Dendritic cell treated with granulocyte-macrophage colony-stimulating factor and Interleukin-4, amounts not matched to agents 40 ng/mL and 50 ng/mL, for 4 days (primary cell): ENCODE measurements around the gene TMEM121.
"Not testable (repeated sequence)": the region's sequence is repeated elsewhere in the genome, so short reads cannot be mapped to it uniquely, and the experiment has no call there.

Experiments used
- H3K27ac Mint-ChIP-seq: one replicate; pipeline ENCODE4 v1.8.0; 2022; ENCODE audit warnings: mild to moderate bottlenecking, mixed read lengths
- H3K27me3 Mint-ChIP-seq: one replicate; pipeline ENCODE4 v1.8.0; 2022; ENCODE audit warnings: mild to moderate bottlenecking, mixed read lengths
- H3K36me3 Mint-ChIP-seq: one replicate; pipeline ENCODE4 v1.8.0; 2022; ENCODE audit warnings: low read depth, mixed read lengths
- H3K4me1 Mint-ChIP-seq: one replicate; pipeline ENCODE4 v1.8.0; 2022; ENCODE audit warnings: low read depth, mixed read lengths
- H3K4me3 Mint-ChIP-seq: one replicate; pipeline ENCODE4 v1.8.0; 2022; ENCODE audit warnings: mild to moderate bottlenecking, moderate library complexity, mixed read lengths
- H3K9me3 Mint-ChIP-seq: one replicate; pipeline ENCODE4 v1.8.0; 2022; ENCODE audit warnings: mixed read lengths
- intact Hi-C: fragments of 100-400 bp; cut with micrococcal nuclease; formaldehyde crosslinking; loops from one replicate; pipeline ENCODE4 v1.15.0; 2022

TMEM121 gene

DNA sequence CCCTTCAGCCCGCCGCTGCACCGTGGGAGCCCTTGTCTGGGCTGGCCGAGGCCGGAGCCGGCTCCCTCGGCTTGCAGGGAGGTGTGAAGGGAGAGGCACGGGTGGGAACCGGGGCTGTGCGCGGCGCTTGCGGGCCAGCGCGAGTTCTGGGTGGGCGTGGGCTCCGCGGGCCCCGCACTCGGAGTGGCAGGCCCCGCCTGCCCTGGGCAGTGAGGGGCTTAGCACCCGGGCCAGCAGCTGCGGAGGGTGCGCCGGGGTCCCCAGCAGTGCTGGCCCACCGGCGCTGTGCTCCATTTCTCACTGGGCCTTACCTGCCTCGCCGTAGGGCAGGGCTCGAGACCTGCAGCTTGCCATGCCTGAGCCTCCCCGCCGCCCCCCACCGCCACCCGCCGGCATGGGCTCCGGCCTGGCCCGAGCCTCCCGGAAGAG, 21.4 kb downstream of the TMEM121 start:
- Mint-ChIP-seq H3K36me3 (no peaks in the 10 kb centered on the region), H3K4me3 (no peak overlapping the region), H3K27ac (no peak overlapping the region), H3K27me3 (peaks cover 4% of the 10 kb centered on the region), H3K4me1 (no peaks in the 10 kb centered on the region), H3K9me3 (no peaks in the 10 kb centered on the region)
- intact Hi-C loops = no loop called here

DNA sequence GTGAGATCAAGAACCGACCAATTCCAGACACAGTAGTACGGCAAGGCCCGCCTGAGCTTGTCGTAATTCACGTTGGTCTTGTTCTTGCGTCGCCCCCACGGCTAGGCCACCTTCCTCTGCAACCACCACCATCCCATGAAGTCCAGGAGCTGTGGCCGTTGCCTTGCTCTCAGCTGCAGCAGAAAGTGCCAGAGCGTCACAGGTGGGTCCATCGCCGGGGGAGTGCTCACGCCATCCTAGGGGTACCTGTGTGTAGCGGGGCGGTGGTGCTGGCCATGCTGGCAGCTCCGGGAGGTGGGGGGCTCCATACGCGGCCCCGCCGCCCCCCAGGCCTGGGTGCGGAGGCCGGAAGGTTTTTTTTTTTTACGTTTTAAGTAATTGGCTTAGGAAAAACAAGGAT, 23.1 kb downstream of the TMEM121 start:
- Mint-ChIP-seq H3K9me3 (no peaks in the 10 kb centered on the region), H3K27me3 (no peaks in the 10 kb centered on the region), H3K36me3 (no peaks in the 10 kb centered on the region), H3K4me3 (no peak overlapping the region), H3K27ac (no peak overlapping the region), H3K4me1 (no peaks in the 10 kb centered on the region)
- intact Hi-C loops = no loop called here

GRCh38 chr14:105554022-105554421, 27.6 kb downstream of the TMEM121 start:
- H3K27ac Mint-ChIP-seq = no peak overlapping the region
- peaks cover 8% of the 10 kb centered on the region for H3K27me3 Mint-ChIP-seq
- H3K9me3 Mint-ChIP-seq = no peaks in the 10 kb centered on the region
- no peaks in the 10 kb centered on the region for H3K4me1 Mint-ChIP-seq
- no peak overlapping the region for H3K4me3 Mint-ChIP-seq
- no peaks in the 10 kb centered on the region for H3K36me3 Mint-ChIP-seq
- intact Hi-C loops = no loop called here

GRCh38 chr14:105554523-105554922, 28.1 kb downstream of the TMEM121 start:
- Mint-ChIP-seq H3K27me3 (peaks cover 8% of the 10 kb centered on the region), H3K27ac (no peak overlapping the region), H3K9me3 (no peaks in the 10 kb centered on the region), H3K4me1 (no peaks in the 10 kb centered on the region), H3K4me3 (no peak overlapping the region), H3K36me3 (no peaks in the 10 kb centered on the region)
- intact Hi-C loops = no loop called here

DNA sequence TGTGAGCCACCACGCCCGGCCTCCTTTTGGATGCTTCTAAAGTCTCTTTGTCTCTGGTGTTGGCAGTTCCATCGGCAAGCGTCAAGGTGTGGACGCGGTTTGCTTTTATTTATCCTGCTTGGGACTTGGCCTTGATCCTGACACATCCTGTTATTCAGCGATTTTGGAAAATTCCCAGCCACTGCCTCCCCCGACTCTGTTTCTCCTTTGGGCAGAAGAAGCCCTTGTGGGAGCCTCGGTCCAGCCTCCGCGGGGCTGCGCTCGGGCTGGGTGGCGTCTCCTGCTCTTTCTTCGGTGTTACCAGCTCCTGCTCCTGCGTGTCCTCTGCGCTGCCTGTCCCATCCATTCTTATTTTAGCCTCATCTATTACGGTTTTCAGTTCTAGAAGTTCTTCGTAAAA, 31.3 kb downstream of the TMEM121 start:
- intact Hi-C loops, H3K9me3 Mint-ChIP-seq, H3K4me1 Mint-ChIP-seq, H3K4me3 Mint-ChIP-seq, H3K36me3 Mint-ChIP-seq, H3K27me3 Mint-ChIP-seq, H3K27ac Mint-ChIP-seq: not testable (repeated sequence)

GRCh38 chr14:105558449-105559154, 32.2 kb downstream of the TMEM121 start:
- H3K4me1 Mint-ChIP-seq, H3K27me3 Mint-ChIP-seq, H3K4me3 Mint-ChIP-seq, H3K36me3 Mint-ChIP-seq, intact Hi-C loops, H3K27ac Mint-ChIP-seq: not testable (repeated sequence)
- H3K9me3 Mint-ChIP-seq = peaks cover 14% of the 10 kb centered on the region

- H3K4me1 Mint-ChIP-seq, H3K27me3 Mint-ChIP-seq, H3K27ac Mint-ChIP-seq, H3K36me3 Mint-ChIP-seq, H3K4me3 Mint-ChIP-seq: not testable (repeated sequence)
- peaks cover 14% of the 10 kb centered on the region for H3K9me3 Mint-ChIP-seq
- intact Hi-C loops = loop anchor here (10.0 kb wide), 1 partner anchor 125 kb away; no protein-coding TSS in a partner anchor
These were observed 33.1 kb downstream of the TMEM121 start for GRCh38 chr14:105559384-105560047.

DNA sequence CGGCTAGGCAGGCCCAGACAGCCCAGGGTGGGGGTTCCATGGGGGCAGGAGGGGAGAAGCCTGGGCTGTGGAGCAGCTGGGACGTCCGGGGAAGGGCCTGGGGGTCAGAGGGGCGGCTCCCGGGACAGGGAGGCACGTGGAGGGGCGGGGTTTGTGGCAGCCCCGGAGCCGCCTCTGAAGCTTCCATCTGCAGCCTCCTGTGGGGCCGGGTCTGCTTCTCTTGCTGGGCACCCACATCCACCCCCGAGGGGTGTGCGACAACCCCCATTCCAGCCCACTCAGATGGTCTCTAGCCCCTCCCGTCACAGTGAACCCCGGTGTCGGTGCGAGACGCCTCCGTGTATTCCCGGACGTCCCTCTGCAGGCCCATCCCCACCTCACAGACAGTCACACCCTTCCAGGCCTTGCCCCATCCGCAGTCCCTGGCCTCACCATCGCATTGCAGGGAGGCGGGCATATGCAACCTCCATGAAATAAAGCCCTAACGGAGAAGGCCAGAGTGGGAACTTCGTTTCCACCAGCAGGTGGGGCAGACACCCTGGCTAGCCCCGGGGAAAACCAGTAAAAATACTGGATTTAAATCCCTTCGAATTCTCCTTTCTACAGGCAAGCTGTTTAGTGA, 33.8 kb downstream of the TMEM121 start:
- not testable (repeated sequence) for H3K27me3 Mint-ChIP-seq, H3K36me3 Mint-ChIP-seq, H3K4me1 Mint-ChIP-seq, H3K4me3 Mint-ChIP-seq, H3K27ac Mint-ChIP-seq
- H3K9me3 Mint-ChIP-seq = peaks cover 14% of the 10 kb centered on the region
- intact Hi-C loops = loop anchor here (10.0 kb wide), 1 partner anchor 125 kb away; no protein-coding TSS in a partner anchor

DNA sequence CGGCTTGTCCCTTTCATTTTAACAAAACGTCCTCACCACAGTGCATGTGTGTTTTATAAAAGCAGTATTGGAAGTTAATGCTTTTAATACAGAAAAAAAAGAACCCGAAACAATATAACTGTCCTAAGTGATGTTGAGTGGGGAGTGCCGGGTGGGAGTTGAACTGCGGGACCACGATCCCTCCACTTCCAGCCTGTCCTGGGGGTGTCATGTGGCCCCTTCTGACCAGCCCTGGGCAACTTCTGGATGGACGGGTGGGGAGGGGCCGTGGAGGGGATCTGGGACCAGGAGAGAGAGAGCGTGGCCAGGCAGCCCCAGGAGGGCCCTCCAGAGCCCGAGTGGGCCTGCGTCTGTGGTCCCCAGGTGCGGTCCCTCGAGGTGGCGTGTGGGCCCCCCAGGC, 35.0 kb downstream of the TMEM121 start:
- not testable (repeated sequence) for H3K27me3 Mint-ChIP-seq, H3K27ac Mint-ChIP-seq, H3K4me3 Mint-ChIP-seq, H3K36me3 Mint-ChIP-seq, H3K4me1 Mint-ChIP-seq
- intact Hi-C loops = loop anchor here (10.0 kb wide), 1 partner anchor 123 kb away; no protein-coding TSS in a partner anchor
- peaks cover 14% of the 10 kb centered on the region for H3K9me3 Mint-ChIP-seq

DNA sequence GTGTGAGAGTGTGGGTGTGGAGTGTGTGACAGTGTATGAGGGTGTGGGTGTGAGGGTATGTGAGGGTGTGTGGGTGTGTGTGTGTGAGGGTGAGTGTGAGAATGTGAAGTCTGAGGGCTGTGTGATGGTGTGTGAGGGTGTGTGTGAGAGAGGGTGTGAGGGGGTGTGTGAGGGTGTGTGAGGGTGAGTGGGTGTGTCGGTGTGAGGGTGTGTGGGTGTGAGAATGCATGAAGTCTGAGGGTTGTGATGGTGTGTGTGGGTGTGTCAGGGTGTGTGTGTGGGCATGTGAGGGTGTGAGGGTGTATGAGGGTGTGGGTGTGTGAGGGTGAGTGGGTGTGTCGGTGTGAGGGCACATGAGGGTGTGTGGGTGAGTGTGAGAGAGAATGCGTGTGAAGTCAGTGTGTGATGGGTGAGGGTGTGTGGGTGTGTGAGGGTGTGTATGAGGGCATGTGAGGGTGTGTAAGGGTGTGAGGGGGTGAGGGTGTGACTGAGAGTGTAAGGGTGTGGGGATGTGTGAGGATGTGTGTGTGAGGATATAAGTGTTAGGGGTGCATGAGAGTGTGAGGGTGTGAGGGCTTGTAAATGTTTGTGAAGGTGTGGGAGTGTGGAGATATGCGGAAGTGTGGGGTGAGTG, 36.4 kb downstream of the TMEM121 start:
- Mint-ChIP-seq H3K36me3 (no peaks in the 10 kb centered on the region), H3K27me3 (peaks cover 1% of the 10 kb centered on the region), H3K27ac (no peak overlapping the region), H3K9me3 (peaks cover 14% of the 10 kb centered on the region), H3K4me1 (no peaks in the 10 kb centered on the region), H3K4me3 (no peak overlapping the region)
- intact Hi-C loops = loop anchor here (10.0 kb wide), 1 partner anchor 122 kb away; no protein-coding TSS in a partner anchor

DNA sequence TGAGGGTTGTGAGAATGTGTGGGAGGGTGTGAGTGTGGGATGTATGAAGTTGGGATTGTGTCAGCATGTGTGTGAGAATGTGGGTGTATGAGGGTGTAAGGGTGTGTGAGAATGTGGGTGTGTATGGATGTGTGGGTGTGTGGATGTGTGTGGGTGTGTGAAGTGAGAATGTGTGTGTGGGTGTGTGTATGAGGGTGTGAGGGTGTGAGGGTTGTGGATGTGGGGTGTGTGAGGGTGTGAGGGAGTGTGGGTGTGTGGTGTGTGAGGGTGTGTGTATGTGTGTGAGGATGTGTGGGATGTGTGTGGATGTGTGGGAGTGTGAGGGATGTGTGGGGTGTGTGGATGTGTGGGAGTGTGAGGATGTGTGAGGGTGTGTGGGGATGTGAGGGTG, 37.0 kb downstream of the TMEM121 start:
- Mint-ChIP-seq H3K36me3 (no peaks in the 10 kb centered on the region), H3K4me3 (no peak overlapping the region), H3K9me3 (peaks cover 14% of the 10 kb centered on the region), H3K27me3 (no peaks in the 10 kb centered on the region), H3K27ac (no peak overlapping the region), H3K4me1 (no peaks in the 10 kb centered on the region)
- intact Hi-C loops = loop anchor here (10.0 kb wide), 1 partner anchor 121 kb away; no protein-coding TSS in a partner anchor

DNA sequence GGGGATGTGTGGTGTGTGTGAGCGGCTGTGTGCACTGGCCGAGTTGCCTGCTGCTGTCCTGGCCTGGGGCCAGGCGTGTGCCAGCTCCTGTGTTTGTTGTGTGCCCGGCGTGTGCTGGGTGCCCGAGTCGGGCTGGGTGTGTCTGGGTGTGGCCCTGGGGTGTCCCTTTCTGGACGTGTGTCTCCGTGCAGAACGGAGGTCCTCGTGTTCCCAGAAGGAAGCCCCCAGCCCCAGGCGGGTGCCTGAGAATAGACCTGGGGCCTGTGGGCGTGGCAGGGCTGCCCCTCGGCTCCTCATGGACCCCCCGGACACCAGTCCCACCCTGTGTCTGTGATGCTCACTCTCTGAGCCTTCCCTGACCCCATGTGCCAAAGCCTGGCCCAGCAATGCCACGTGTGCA, 38.2 kb downstream of the TMEM121 start:
- intact Hi-C loops = loop anchor here (10.0 kb wide), 1 partner anchor 120 kb away; no protein-coding TSS in a partner anchor
- peaks cover 14% of the 10 kb centered on the region for H3K9me3 Mint-ChIP-seq
- not testable (repeated sequence) for H3K27me3 Mint-ChIP-seq, H3K4me3 Mint-ChIP-seq, H3K36me3 Mint-ChIP-seq, H3K4me1 Mint-ChIP-seq, H3K27ac Mint-ChIP-seq

GRCh38 chr14:105565185-105565919, 39.0 kb downstream of the TMEM121 start:
- H3K4me3 Mint-ChIP-seq, H3K36me3 Mint-ChIP-seq, H3K4me1 Mint-ChIP-seq, H3K27me3 Mint-ChIP-seq, H3K27ac Mint-ChIP-seq: not testable (repeated sequence)
- intact Hi-C loops = loop anchor here (10.0 kb wide), 1 partner anchor 119 kb away; no protein-coding TSS in a partner anchor
- H3K9me3 Mint-ChIP-seq = peaks cover 20% of the 10 kb centered on the region
